ENCODE results near the gene AMZ2.
"Not testable (repeated sequence)": the region's sequence is repeated elsewhere in the genome, so short reads cannot be mapped to it uniquely, and the experiment has no call there.

The AMZ2 gene, protein sequence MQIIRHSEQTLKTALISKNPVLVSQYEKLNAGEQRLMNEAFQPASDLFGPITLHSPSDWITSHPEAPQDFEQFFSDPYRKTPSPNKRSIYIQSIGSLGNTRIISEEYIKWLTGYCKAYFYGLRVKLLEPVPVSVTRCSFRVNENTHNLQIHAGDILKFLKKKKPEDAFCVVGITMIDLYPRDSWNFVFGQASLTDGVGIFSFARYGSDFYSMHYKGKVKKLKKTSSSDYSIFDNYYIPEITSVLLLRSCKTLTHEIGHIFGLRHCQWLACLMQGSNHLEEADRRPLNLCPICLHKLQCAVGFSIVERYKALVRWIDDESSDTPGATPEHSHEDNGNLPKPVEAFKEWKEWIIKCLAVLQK
- 56.8 to 81.7 (median 66.8) reads per million in 4 experiments for total RNA-seq

DNA sequence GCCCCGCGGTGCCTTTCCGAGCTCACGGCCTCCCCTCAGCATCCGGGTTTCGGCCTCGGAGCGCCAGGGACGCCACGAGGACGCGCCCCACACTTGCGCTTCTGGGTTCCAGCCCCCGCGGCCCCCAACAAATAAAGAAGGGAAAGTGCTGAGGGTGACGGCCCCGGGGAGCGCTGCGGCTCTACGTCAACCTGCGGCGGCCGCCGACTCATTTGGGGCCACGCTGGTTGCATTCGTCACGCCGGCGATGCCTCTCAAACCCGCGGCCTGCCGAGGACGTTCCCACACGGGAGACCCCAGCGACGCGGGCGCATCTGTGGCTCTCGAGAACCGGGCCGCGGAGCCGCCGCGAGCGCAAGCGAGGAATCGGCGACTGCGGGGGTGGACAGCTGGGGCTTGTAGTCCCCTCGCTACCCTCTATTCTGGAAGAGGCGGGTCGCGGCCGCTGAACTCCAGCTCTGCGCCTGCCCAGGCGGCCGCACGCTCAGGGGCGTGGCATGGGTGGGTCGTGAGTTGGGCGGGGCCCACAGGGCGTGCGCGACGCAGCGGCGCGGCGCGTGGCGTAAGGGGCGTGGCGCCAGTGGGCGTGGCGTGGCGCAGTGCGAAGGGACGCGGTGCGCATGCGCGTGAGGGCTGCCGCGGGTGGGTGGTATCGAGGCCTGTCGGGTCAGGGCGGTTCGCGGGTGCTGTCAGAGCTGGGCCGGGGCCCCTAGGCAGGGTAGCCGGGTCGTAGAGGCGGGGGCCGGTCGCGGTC is at the start of gene AMZ2:
TSS of gene AMZ2 (plus strand) at position 599 of the 754 bp plus-strand sequence. CDS start 2,145 bp downstream, outside the sequence.
- peak; percentile 97 for DNase-seq

DNA sequence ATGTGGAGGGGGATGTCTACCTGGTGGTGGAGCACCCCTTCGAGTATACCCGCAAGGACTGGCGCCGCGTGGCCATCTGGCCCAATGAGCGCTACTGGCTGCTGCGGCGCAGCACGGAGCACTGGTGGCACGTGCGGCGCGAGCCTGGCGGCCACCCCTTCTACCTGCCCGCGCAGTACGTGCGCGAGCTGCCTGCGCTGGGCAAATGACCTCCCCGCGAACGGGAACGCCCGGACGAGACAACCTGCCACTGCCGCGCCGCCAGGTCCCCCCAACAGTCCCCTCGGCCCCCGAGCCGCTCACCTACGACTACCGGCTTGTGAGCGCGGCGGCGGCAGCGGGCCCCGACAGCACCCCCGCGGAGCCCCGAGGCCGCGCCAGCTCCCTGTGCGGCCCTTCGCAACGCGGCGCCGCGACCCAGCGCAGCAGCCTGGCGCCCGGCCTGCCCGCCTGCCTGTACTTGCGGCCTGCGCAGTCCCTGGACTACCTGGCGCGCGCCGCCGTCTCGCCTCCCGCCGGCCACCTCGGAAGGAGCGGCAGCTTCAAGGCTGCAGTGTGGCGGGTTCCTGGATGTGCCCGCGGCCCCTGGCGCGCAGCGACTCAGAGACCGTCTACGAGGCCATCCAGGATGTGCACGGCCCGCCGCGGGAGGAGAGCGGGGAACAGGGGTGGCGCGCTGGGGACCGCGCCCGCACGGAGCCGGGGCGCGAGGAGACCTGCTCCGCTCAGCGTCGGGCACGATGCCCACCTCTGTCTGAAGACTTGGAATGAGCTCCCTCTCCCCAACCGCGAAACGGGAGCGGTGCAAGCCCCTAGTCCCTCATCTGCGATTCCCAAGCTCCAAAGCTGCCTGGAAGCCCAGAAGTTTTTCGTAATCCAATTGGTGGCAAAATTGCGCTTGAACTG is 48.7 kb upstream of the AMZ2 start:
- no peak for DNase-seq

DNA sequence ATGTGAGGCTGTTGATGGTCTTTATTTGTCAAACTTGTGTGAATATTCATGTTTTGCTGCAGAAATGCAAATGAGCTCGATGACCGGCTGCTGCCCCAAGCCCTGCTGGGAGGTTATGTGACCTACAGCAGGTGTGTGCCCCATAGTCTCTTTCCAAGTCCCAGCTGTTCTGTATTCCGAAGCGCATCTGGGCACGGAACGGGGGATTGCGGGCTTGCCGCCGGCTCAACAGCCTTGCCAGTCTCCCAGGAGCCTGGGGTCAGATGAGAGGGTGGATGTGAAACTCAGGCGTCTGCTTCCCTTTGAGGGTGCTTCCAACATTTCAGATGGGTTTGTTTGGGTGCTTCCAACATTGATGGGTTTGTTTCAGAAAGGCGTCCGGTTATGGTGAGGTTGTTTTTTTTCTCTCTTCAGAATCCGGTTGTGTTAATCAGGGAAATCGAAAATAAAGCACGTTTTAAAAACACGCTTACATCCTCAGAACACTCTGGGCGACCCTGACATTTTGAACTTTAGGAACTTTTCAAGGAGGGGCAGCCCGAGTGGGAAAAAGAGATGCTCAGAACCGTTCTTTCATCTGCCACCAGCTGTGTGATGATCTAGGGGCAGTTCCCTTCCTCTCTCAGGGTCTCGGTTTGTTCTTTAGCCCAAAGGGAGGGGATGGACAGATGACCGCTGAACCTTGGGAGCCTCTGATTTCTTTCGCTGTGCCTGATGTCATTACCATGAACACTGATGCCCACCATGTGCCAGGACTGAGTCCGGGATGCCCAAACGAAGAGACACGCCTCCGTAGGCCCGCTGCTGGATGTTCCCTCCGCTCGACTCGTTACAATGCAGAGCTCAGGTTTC is 47.8 kb upstream of the AMZ2 start:
- DNase-seq, result no peak

DNA sequence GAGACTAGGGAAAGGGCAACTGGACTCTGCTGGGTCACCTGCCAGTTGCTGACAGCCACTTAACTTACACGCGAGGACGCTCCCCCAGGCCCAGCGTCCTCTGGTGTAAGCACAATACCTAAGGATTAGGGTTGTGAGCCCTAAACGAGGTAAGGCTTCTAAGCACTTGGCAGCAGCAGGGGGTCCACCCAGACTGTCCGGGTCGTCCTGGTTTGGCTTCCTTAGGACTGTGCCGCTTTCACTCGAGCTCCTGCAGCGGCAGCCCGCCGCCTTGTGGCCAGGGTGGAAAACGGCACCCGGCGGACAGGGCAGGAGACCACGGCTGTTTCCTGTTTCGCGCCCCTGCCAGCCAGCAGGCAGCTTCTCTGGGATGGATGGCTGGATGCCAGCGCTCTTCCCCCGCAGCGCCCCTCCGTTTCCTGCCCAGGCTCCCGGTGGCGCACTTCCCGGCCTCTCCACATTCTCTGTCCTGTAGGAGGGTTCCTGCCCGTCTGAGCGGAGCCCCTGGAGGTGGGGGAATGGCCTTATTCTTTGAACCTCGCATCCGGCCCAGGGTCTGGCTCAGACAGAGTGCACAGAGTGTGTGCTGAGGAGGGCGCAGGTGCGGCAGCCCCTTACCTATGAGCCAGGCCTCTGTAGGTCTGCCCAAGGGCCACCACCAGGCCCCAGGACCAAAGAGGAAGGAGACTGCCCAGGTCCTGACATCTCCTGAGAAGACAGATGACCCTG is 47.0 kb upstream of the AMZ2 start:
- peak; percentile 55 for DNase-seq

DNA sequence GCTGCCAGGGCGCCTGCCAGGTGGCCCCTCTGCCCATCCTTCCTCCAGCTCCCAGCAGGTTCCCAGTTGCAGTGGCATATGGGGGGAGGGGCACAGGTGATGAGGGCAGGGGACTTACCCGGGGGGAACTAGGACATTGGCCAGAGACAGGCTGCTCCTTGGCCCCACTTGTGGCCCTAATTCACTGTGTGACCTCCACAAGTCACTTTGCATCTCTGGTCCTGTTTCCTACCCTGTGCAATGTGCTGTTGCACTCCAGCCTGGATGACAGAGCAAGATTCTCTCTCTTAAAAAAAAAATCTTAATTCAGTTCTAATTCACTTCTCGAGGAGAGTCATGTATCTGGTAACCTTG is 46.4 kb upstream of the AMZ2 start:
- DNase-seq, result not testable (repeated sequence)

DNA sequence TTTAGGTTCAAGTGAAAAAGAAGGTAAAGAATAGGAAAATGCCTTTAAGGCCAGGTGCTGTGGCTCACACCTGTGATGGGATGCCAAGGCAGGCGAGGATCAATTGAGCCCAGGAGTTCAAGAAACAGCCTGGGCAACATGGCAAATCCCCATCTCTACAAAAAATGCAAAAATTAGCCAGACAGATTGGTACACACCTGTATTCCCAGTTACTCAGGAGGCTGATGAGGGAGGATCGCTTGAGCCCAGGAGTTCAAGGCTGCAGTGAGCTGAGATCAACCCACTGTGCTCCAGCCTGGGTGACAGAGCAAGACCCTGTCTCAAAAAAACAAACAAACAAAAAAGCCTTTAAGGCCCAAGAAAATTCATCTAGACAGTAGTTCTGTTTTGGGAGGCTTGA is 45.5 kb upstream of the AMZ2 start:
- DNase-seq, result not testable (repeated sequence)

DNA sequence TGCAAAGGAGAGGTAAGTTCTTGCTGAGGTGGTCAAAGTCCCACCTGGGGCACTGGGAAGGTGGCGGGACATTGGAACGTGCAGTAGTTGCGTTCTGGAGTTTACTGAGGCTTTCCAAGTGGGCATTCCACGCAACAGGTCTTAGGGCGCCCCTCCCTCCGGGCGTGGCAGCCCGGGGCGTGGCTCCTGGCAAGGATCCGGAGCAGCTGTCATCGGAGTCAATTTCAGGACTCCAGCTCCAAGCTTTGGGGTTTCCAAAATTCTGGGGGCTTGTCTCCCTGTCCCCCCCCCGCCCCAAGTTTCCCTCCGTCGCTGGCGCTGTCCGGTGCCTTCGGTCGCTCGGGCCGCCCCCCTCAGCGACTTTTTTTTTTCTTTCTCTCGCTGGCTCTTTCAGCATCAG is 43.1 kb upstream of the AMZ2 start:
- DNase-seq, result no peak

DNA sequence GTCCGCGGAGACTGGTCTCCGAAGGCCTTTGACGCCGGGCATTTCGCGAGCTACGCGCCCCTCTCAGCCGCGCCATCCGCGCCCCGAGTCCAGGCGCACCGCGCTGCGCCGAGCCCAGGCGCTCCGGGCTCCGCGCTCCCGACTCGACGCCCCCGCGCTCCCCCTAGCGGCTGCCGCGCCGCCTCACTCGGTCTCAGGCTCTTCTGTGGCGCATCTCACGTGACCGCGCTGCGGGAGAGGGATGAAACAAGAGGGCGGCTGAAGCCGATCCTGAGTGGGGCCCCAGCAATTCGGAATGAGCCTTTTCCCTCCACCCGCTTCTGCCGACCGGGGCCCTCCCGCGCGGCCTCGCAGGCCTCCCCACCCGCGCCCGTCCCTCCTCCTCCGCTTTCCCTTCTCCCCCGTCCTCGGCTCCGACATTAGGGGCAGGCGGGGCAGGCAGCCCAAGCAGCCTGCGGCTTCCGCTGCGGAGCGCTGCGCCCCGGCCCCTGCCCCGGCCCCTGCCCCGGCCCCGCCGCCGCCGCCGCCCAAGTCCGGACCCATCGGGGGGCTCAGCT is 42.5 kb upstream of the AMZ2 start:
- peak; percentile 85 for DNase-seq

DNA sequence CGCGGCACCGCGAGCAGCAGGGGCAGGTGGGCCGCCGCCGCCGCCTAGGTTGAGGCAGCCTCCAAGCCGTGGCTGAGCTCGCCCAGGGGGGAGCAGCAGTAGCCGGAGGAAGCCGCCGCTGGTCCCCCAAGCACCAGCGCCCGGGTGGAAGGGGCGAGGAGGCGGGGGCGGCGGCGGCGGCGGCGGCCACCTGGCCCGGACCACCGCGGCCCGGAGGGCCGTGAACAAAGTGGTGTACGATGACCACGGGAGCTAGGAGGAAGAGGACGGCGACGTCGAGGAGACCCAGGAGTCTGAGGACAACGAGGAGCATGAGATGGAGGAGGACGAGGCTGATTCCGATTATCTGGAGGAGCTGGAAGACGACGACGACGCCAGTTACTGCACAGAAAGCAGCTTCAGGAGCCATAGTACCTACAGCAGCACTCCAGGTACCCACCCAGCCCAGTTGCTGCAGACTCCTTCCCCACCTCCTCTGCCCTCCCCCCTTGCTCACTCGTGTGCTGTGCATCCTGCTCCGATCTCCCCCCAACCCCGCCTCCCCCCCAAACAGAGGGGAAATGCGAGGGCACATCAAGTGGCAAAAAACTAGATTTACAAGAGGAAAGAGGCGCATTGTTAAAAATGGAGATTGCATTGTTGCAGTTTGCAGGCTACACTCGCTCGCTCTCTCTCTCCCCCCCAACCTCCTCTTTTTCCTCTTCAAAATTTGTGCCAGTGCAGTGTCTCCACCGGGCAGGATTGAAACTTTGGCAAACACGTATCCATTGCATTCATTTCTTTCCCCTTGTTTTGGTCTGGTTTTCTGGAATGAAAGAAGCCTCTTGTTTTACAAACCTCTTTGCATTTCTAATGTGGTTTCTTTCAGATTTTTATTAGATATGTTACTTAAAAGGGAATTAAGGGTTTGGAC is 41.8 kb upstream of the AMZ2 start:
- DNase-seq, result no peak

DNA sequence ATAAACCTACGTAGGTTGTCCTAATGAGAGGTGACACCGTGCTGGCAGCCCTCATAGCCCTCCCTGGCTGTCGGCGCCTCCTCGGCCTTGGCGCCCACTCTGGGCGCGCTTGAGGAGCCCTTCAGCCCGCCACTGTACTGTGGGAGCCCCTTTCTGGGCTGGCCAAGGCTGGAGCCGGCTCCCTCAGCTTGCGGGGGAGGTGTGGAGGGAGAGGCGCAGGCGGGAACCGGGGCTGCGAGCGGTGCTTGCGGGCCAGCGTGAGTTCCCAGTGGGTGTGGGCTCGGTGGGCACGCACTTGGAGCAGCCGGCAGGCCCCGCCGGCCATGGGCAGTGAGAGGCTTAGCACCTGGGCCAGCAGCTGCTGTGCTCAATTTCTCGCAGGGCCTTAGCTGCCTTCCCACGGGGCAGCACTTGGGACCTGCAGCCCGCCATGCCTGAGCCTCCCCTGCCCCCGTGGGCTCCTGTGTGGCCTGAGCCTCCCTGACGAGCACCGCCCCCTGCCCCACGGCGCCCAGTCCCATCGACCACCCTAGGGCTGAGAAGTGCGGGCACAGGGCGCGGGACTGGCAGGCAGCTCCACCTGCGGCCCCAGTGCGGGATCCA is 40.1 kb upstream of the AMZ2 start:
- no peak for DNase-seq

DNA sequence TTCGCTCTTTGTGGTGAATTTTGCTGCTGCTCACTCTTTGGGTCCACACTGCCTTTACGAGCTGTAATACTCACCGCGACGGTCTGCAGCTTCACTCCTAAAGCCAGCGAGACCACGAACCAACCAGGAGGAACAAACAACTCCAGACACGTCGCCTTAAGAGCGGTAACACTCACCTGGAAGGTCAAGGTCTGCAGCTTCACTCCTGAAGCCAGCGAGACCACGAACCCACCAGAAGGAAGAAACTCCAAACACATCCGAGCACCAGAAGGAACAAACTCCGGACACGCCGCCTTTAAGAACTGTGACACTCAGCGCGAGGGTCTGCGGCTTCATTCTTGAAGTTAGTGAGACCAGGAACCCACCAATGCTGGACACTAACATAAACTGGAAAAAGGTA is 39.2 kb upstream of the AMZ2 start:
- not testable (repeated sequence) for DNase-seq

DNA sequence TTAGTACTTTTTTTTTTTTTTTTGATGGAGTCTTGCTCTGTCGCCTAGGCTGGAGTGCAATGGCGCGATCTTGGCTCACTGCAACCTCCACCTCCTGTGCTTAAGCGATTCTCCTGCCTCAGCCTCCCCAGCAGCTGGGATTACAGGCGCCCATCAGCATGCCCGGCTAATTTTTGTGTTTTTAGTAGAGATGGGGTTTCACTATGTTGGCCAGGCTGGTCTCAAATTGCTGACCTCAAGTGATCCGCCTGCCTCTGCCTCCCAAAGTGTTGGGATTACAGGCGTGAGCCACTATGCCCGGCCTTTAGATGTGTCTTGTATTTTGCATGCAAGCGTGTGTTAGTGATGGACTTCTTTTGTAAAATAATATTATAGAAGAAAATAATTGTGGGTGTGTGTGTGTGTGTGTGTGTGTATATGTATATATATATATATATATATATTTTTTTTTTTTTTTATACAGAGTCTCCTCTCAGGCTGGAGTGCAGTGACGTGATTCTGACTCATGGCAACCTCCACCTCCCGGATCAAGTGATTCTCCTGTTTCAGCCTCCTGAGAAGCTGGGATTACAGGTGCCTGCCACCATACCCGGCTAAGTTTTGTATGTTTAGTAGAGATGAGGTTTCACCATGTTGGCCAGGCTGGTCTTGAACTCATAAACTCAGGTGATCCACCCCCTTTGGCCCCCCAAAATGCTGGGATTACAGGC is 38.5 kb upstream of the AMZ2 start:
- DNase-seq, result not testable (repeated sequence)

DNA sequence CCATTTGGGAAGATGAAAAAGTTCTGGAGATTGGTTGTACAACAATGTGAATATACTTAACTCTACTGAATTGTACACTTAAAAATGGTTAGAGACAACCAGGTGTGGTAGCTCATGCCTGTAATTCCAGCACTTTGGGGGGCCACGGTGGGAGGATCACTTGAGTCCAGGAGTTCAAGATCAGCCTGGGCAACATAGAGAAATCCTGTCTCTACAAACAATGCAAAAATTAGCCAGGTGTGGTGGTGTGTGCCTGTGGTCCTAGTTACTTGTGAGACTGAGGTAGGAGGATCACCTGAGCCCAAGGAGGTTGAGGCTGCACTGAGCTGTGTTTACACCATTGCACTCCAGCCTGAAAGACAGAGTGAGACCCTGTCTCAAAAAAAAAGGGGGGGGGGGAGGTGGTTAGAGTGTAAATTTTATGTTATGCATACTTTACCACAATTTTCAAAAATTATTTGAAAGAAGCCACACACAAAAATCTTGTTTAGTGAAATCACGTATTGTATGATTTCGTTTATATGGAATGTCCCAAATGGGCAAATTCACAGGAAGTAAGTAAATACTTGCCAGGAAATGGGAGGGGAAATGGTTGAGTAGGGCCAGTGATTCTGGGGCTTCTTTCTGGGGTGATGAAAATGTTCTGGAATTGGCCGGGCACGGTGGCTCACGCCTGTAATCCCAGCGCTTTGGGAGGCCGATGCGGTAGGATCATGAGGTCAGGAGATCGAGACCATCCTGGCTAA is 37.1 kb upstream of the AMZ2 start:
- no peak for DNase-seq

DNA sequence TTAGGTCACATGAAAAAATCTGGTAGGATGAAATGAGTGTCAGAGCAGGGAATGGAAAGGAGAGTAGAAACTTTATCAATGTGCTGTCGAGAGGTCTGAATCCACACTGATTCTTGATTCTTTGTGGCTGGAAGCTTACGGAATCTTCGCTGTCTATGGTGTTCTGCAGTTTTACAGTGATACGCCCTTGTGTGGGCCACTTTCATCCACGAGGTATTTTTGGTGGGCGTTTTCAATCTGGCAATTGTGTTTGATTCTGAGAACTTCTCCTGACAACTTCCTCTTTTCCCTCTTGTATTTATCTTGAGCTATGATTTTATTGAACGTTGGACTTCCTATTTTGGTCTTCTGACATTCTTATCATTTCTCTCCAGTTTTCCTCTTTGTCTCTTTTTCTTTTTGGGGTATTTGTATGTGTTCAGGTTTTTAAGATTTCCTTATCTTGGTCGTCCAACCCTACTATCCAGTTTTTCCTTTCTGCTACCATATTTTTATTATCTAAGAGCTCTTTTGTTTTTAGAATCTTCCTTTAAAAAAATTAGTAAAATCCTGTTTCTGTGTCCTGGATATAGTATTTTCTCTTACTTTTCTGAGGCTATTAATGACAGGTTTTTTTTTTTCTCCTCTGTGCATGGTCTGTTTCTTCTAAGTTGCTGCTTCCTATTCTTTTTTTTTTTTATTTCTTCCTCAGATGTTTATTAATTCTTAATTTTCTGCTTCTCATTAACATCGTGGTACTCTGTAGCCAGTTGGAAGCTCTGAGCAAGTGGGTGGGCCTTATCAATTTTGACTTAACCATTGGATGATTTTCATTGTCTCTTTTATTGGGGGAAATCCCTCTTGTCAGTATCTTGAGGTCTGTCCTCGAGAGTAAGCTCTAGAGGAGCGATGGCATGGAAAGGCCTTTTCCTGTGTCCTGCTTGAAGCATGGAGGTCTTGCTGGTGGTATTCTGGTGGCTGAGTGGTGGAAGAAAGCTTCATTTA is 34.1 kb upstream of the AMZ2 start:
- DNase-seq, result not testable (repeated sequence)

DNA sequence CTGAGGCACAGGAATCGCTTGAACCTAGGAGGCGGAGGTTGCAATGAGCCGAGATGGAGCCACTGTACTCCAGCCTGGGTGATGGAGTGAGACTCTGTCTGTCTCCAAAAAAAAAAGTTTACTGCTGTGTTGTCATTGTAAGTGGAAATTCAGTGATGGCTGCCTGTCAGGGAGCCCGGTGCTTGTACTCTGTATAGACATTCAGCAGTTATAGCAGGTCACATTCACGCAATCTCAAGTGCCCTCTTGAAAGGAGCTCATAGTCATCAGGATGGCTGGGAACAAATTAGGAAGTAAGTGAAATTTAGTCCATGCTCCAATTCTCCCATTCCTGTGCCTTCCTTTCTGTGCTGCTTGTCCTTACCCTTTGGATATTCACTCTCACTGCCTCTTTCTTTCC is 32.4 kb upstream of the AMZ2 start:
- DNase-seq, result not testable (repeated sequence)

DNA sequence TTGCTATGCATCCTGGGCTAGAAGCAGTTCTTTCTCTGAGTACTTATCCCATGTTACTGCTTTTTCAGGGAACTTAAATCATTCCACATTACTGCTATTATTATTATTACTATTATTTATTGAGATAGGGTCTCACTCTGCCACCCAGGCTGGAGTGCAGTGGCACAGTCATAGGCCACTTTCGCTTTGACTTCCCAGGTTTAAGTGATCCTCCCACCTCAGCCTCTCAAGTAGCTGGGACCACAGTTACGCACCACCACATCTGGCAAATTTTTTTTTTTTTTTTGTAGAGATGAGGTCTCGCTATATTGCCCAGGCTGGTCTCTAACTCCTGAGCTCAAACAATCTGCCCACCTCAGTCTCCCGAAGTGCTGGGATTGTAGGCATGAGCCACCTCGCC is 28.4 kb upstream of the AMZ2 start:
- DNase-seq, result not testable (repeated sequence)

DNA sequence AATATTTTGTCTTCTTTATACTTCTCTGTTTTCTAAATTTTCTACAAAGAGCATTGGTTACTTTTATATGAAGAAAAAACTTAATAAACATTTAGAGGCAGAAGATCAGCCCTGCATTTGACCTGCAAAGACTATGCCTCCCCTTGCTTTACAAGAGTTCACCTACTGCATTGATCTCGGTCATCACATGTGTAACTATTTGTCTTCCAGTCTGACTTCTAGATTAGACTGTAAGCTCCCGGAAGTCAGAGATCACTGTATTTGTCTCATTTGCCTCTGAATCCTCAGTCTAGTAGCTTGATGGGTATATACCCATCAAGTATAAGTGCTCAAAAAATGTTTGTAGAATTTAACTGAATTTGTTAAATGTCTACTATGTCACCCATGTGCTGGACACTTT is 27.7 kb upstream of the AMZ2 start:
- not testable (repeated sequence) for DNase-seq
